MM.1S (cell line): ENCODE data around the gene MIGA1.
A peak's percentile ranks its signal among the peaks of the same experiment; 100 is the strongest.

Source experiments
- DNase-seq: peaks from one replicate; pipeline ENCODE4 v3.0.0-alpha.2; 2015
- H2AFZ ChIP-seq: fragments of 300-600 bp; sonication (generic); 2 replicates; pipeline ENCODE4 v1.6.0; 2016; ENCODE audit warnings: antibody characterized with exemption, low read length
- H3F3A ChIP-seq: fragments of 300-600 bp; sonication (generic); 2 replicates; pipeline ENCODE4 v1.6.1; 2016; ENCODE audit warnings: mild to moderate bottlenecking, antibody characterized with exemption, low read length, moderate library complexity, mixed read lengths; ENCODE audit not compliant: insufficient read depth
- H3K27ac ChIP-seq: fragments of 300-600 bp; sonication (generic); 2 replicates; pipeline ENCODE4 v1.5.1; 2016; ENCODE audit warnings: mild to moderate bottlenecking, low read length
- H3K27me3 ChIP-seq: fragments of 300-600 bp; sonication (generic); replicated peaks from 2 replicates; pipeline ENCODE4 v1.6.0; 2016; ENCODE audit warnings: low read length; ENCODE audit not compliant: insufficient read depth
- H3K36me3 ChIP-seq: fragments of 300-600 bp; sonication (generic); replicated peaks from 2 replicates; pipeline ENCODE4 v1.6.1; 2016; ENCODE audit warnings: mild to moderate bottlenecking, low read length, mixed read lengths; ENCODE audit not compliant: insufficient read depth
- H3K4me1 ChIP-seq: fragments of 300-600 bp; sonication (generic); 2 replicates; pipeline ENCODE4 v1.6.1; 2016; ENCODE audit warnings: low read length, mixed read lengths
- H3K4me2 ChIP-seq: fragments of 300-600 bp; sonication (generic); 2 replicates; pipeline ENCODE4 v1.6.0; 2016; ENCODE audit warnings: low read depth, low read length
- H3K4me3 ChIP-seq: fragments of 300-600 bp; sonication (generic); 2 replicates; pipeline ENCODE4 v1.5.1; 2016; ENCODE audit warnings: low read length, mixed read lengths
- H3K79me2 ChIP-seq: fragments of 300-600 bp; sonication (generic); 2 replicates; pipeline ENCODE4 v1.6.1; 2016; ENCODE audit warnings: mixed run types, low read length, mixed read lengths
- H3K9ac ChIP-seq: fragments of 300-600 bp; sonication (generic); 2 replicates; pipeline ENCODE4 v1.6.1; 2016; ENCODE audit warnings: low read length, mixed read lengths
- H3K9me2 ChIP-seq: fragments of 300-600 bp; sonication (generic); replicated peaks from 2 replicates; pipeline ENCODE4 v1.6.1; 2016; ENCODE audit warnings: mild to moderate bottlenecking, low read length, mixed read lengths; ENCODE audit not compliant: insufficient read depth
- H3K9me3 ChIP-seq: fragments of 300-600 bp; sonication (generic); replicated peaks from 2 replicates; pipeline ENCODE4 v1.6.1; 2016; ENCODE audit warnings: mild to moderate bottlenecking, low read length, mixed read lengths; ENCODE audit not compliant: insufficient read depth
- H4K20me1 ChIP-seq: fragments of 300-600 bp; sonication (generic); 2 replicates; pipeline ENCODE4 v1.6.1; 2016; ENCODE audit warnings: mild to moderate bottlenecking, low read length, moderate library complexity, mixed read lengths; ENCODE audit not compliant: insufficient read depth
- CTCF ChIP-seq: fragments of 300-600 bp; sonication (generic); IDR thresholded peaks from 2 replicates; pipeline ENCODE4 v1.5.1; 2016; ENCODE audit warnings: antibody characterized with exemption, low read length, mixed read lengths
- EZH2 ChIP-seq: fragments of 300-600 bp; sonication (generic); optimal IDR thresholded peaks from 2 replicates; pipeline ENCODE3; 2017; ENCODE audit warnings: low read depth, mild to moderate bottlenecking, antibody characterized with exemption, low read length, mixed read lengths
- EZH2phosphoT487 ChIP-seq: fragments of 300-600 bp; sonication (generic); IDR thresholded peaks from 2 replicates; pipeline ENCODE4 v1.6.1; 2018; ENCODE audit warnings: antibody characterized with exemption, low read length

MIGA1 gene

GRCh38 chr1:77891200-77891599 is 111.8 kb downstream of the MIGA1 start:
- no peak overlapping the region for H3K27ac ChIP-seq
- H3K9me2 ChIP-seq = no peaks in the 10 kb centered on the region
- H3K9ac ChIP-seq = no peak overlapping the region
- H3K79me2 ChIP-seq = no peaks in the 10 kb centered on the region
- no peaks in the 10 kb centered on the region for H3K4me1 ChIP-seq
- no peak overlapping the region for H3K4me2 ChIP-seq
- H2AFZ ChIP-seq = no peak overlapping the region
- no peaks in the 10 kb centered on the region for H3K36me3 ChIP-seq
- no peak overlapping the region for H3K4me3 ChIP-seq
- H4K20me1 ChIP-seq = no peaks in the 10 kb centered on the region
- no peak for DNase-seq
- H3F3A ChIP-seq = no peaks in the 10 kb centered on the region
- TF ChIP-seq EZH2 (no peak), EZH2phosphoT487 (no peak), CTCF (no peak)
- H3K9me3 ChIP-seq = no peaks in the 10 kb centered on the region
- no peaks in the 10 kb centered on the region for H3K27me3 ChIP-seq

DNA sequence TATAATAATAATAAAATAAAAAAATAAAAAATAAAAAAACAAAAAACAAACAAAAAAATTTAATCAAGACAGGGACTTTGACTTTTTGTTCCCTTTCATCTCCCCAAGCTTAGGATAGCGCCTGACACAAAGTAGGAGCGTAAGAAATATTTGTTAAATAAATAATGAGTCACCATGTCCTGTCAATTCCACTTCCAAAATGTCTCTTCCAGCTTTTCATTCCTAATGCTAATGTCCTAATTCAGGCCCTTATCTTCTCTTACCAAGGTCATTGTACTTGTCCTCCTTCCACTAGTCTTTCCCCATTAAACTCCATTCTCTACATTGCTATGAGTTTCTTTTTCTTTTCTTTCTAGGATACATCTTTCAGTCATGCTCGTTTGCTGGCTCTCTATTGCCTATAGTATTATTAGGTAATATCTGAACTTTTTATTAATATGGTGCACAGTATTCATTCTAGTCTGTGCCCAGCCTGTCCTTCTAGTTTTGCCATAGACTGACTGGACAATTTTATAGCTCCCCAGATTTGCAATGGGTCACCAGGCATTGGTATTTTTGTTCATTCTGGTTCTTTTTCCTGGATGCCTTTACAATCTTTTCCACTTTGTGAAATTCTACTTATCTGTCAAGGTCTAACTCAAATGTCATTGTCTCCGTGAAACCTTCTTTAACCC is 120.3 kb downstream of the MIGA1 start:
- no peaks in the 10 kb centered on the region for H3F3A ChIP-seq
- no peaks in the 10 kb centered on the region for H3K36me3 ChIP-seq
- no peak overlapping the region for H3K27ac ChIP-seq
- no peak overlapping the region for H3K4me3 ChIP-seq
- H3K27me3 ChIP-seq = no peaks in the 10 kb centered on the region
- TF ChIP-seq EZH2phosphoT487 = no peak
- TF ChIP-seq CTCF = no peak
- TF ChIP-seq EZH2 = no peak
- H3K4me1 ChIP-seq = no peaks in the 10 kb centered on the region
- no peaks in the 10 kb centered on the region for H3K79me2 ChIP-seq
- no peak overlapping the region for H3K9ac ChIP-seq
- no peaks in the 10 kb centered on the region for H3K9me3 ChIP-seq
- H3K4me2 ChIP-seq = no peak overlapping the region
- no peak for DNase-seq
- no peaks in the 10 kb centered on the region for H4K20me1 ChIP-seq
- H2AFZ ChIP-seq = no peak overlapping the region
- no peaks in the 10 kb centered on the region for H3K9me2 ChIP-seq

DNA sequence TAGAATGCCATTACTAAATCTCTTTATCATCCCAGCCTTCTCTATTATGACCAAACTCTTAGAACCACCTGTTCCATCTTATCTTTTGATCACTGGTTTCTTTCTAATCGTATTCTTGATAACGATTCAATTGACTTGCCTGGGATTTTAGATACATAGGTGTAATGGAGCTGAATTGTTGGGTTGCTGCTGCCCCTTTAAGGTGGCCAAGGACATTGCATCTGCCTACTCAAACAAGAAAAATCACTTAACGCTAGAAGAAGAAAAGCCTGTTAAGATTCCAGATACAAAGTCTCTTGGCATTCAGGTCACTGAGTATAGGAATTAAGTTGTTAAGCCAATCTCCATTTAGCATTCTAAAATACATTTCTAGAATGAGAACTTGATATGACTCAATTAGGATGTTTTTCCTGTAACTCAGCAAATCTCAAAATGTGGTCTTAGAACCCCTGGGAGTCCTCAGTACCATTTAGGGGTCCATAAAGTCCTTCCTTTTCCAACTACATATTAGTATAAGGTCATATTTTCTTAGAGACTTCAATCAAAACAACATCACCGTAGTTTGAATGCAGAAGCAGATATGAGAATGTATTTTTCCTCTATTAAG is 121.3 kb downstream of the MIGA1 start:
- peak; percentile 31 for DNase-seq
- Histone ChIP-seq H3K27me3 (no peaks in the 10 kb centered on the region), H3K9me2 (no peaks in the 10 kb centered on the region), H3K27ac (no peak overlapping the region), H3K9ac (no peak overlapping the region), H3K4me3 (no peak overlapping the region), H3K4me2 (no peak overlapping the region), H3K9me3 (no peaks in the 10 kb centered on the region), H3K36me3 (no peaks in the 10 kb centered on the region), H4K20me1 (no peaks in the 10 kb centered on the region), H3K79me2 (no peaks in the 10 kb centered on the region), H2AFZ (no peak overlapping the region), H3K4me1 (no peaks in the 10 kb centered on the region), H3F3A (no peaks in the 10 kb centered on the region)
- no peak for TF ChIP-seq EZH2phosphoT487
- TF ChIP-seq EZH2 = no peak
- peak; percentile 44 for TF ChIP-seq CTCF
